ENCODE data around the gene KCNK1.
A peak's percentile ranks its signal among the peaks of the same experiment; 100 is the strongest.
"Not testable (repeated sequence)": the region's sequence is repeated elsewhere in the genome, so short reads cannot be mapped to it uniquely, and the experiment has no call there.

Gene KCNK1

DNA sequence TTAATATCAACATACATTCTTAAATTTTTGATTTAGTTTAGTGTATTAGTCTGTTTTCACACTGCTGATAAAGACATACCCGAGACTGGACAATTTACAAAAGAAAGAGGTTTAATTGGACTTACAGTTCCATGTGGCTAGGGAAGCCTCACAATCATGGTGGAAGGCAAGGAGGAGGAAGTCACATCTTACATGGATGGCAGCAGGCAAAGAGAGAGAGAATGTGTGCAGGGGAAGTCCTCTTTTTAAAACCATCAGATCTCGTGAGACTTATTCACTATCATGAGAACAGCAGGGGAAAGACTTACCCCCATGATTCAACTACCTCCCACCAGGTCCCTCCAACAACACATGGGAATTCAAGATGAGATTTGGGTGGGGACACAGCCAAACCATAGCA lies 56.5 kb downstream of the KCNK1 start:
- not testable (repeated sequence) for DNase-seq

DNA sequence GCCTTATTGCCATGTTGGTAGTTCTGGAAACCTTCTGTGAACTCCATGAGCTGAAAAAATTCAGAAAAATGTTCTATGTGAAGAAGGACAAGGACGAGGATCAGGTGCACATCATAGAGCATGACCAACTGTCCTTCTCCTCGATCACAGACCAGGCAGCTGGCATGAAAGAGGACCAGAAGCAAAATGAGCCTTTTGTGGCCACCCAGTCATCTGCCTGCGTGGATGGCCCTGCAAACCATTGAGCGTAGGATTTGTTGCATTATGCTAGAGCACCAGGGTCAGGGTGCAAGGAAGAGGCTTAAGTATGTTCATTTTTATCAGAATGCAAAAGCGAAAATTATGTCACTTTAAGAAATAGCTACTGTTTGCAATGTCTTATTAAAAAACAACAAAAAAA lies 57.4 kb downstream of the KCNK1 start:
- no peak for DNase-seq

DNA sequence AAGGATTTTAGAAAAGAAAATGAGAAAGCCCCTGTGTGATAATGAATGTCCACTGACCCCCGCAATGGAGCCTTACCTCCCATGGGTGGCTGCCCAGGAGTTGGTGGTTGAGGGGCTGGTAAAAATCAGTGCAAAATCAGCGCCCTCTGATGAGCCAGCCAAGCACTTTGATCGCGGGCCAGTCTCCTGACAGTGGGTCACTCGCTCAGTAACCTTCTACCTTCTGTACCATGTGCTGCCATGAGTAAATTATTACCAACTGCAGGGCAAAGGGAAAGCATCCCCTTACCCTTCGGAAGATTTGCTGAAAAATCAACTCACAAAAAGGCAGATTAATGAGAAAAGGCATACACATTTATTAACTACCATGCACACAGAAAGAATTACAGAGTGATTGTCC lies 58.8 kb downstream of the KCNK1 start:
- DNase-seq: no peak

DNA sequence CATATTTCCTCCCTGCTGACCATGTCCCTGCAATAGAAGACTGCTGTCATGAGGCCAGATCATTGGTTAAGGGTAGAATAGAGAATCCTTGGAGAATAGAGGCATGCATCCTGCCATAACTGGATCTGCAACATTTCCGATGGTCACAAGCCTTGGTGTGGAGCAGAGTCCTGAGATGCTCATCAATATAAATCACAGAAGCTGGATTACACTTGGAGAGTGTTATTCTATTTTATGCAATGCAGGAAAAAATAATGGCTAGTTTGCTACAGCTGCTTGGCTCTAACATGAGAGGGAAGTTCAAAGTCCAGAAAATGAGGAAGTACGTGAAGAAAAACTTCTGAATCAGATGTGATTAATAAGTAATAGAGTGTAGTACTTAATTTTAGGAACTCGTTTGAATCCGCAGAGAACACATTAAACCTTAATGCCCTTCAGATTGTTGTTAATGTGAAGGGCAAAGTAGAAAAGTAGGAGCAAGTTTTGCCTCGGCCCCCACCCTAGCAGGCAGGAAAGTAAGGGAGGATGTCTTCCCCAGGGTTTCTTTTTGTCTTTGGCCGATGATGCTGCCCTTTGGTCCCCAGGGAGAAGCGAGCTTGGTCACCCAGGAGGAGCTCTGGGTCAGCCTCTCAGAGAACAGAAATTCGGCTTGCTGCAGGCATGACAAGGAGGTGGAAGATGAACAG lies 59.5 kb downstream of the KCNK1 start:
- peak; percentile 20 to 22 for DNase-seq

DNA sequence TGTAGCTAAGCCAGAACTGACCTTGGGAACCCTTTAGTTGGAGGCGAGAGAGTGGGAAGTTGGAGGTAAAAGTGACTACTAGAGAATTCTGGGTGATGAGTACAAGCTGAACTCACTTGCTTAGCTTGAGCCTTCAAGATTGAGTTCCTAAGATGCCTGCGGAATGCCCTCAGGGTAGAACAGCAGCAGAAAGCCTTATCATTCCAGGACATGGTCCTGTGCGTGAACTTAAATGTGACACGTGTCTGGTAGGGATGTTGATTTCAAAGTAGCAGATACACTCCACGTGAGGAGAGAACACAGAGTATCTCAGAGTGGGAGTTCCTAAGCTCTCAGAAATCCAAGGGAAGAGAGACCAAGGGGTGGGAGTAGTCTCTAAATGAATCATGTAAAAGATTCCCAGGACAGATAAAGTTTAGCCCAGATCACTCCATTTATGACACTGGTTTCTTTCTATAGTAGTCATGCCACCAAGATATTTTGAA lies 60.1 kb downstream of the KCNK1 start:
- DNase-seq: no peak

DNA sequence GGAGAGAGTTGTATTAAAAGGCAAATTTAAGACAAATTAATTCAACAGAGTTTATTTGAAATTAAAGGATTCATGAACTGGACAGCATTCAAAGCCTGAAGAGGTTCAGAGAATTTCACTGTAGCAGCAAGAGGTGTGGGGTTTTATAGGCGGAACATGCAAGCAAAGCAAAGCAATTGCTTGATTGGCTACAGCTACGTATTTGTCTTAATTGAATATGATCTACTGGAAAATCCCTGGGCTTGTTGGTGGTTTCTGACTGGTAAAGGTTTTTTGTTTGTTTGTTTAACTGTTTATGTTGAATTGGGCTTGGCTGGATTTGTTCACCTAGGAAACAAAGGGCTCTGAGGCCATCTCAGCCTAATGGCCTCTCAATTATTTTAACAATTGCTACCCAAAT lies 61.5 kb downstream of the KCNK1 start:
- no peak for DNase-seq

DNA sequence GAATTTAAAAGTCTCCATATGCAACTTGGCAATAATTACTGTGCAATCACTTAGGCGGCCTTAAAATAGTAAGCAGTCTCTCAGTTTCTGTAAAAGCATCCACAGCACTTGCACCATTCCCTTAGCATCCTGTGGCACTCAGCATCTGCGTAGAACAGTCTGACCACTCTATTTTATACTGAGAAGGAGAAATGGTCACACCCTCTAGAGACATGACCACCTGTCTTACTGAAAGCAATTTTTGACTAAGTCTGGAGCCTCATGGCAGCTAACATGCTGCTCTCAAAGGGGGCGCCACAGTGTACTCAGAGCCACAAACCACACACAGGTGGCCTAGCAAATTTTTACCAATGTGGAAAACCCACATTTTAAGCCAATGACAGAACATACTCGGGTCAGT lies 62.0 kb downstream of the KCNK1 start:
- DNase-seq: no peak

DNA sequence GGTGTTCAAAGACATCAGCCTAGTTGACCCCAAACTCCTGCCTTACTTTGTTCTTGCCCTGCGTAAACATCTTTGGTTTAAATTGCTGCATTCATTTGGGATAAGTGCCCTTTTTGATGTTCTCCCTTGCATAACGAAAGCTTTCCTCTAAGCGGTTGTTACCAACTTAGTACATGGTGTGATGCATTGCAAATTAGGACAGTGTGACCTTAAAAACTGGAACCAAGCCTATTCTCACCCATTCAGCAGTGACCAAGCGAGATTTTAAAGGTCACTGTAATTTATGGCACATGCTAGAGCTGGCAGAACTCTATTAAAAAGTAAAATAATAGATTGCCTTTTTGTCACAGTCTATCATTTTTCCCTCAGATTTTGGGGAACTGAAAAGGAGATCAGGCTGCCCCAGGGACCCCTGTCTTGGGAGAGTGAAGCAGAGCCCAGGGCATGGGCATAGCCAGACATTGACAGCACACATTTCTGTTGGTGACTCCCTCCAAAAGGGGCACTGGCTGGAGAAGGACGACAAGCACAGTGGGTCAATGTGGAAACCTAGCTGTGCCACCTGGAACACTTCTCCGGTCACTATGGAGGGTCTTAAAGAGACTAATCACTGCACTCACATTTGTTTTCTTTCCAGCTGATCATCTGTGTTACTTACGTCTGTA lies 63.9 kb downstream of the KCNK1 start:
- no peak for DNase-seq

DNA sequence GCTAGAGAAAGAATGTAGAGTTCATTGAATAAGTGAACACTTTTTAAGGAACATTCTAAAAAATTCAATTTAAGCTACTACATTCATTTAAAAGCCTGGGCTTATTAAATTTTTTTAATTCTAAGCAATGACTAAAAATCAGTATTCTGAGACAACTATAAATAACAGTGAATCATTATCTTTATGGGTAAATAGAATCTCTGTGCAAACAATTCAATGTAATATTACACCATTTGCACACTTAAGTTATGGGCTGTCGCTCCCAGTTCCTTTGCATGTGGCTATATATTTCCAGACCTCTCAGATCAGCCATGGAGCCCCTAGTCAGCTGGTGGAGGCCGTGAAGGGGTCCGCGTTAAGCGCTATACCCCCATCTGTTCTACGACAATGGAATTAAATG lies 65.1 kb downstream of the KCNK1 start:
- no peak for DNase-seq

DNA sequence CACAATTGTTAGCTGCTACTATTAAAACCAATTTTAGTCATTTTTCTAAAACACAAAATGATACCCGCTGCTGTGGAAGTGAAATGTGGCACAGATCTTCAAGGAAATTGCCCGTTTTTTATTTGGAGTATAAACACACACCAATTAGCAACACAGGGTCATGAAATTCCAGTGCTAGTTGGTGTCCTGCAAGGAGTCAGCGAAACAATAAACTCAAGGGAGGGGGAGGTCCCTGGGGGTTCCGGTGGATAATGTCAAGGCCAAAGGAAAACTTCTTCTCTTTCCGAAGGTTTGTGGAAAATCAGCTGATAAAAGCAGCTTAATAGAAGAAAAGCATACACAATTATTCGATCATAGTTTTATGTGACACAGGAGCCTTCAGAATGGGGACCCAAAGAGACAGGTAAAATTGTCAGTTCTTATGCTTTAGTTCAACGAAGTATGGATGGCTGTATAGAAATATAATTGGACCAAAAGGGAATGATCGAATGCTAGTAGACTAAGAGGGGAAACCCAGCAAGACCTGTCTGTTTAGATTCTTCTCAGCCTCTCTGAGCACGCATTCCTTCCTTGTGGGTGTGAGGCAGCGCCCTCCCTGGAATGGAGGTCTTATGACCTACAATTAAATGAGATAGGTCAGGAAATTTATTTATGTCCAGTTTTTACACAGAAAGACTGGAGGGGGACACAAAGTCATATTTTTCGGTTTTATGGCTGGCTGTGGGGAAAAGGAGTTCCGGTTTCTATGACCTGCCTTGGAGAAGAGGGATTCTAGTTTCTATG lies 65.9 kb downstream of the KCNK1 start:
- no peak for DNase-seq

DNA sequence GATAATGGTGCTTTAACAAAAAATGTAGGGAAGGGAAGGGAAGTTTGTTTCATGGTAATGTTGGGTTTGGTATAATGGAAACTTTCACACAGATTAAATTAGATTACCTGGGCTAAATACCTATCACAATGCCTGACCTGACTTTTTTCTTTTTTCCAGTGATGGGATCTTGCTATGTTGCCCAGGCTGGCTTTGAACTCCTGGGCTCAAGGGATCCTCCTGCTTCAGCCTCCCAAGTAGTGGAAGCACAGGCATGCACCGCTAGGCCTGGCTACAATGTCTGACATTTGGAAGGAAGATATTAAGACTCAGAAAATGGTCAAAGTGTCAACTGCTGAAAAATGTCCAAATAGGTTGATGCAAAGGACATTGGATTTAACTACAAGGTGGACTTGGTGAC lies 67.4 kb downstream of the KCNK1 start:
- no peak for DNase-seq

DNA sequence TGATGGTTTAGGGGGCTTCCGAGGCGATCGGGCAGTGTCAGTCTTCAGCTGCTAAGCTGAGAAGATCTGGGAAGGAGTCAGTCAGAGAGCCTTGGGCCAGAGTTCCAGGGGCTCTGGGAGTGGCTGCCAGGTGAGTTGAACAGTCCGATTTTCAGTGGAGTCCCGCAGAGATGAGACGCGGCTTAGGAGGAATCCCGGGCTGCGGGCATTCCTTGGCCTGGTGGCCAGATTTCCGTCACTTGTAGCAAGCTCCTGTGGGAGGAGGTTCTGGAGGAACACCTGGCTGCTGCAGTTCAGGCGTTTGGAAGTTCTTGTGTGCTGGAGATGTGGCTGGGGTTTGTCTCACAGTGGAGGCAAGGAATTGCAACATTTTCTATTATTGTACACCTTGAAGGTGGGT lies 72.7 kb downstream of the KCNK1 start:
- not testable (repeated sequence) for DNase-seq

DNA sequence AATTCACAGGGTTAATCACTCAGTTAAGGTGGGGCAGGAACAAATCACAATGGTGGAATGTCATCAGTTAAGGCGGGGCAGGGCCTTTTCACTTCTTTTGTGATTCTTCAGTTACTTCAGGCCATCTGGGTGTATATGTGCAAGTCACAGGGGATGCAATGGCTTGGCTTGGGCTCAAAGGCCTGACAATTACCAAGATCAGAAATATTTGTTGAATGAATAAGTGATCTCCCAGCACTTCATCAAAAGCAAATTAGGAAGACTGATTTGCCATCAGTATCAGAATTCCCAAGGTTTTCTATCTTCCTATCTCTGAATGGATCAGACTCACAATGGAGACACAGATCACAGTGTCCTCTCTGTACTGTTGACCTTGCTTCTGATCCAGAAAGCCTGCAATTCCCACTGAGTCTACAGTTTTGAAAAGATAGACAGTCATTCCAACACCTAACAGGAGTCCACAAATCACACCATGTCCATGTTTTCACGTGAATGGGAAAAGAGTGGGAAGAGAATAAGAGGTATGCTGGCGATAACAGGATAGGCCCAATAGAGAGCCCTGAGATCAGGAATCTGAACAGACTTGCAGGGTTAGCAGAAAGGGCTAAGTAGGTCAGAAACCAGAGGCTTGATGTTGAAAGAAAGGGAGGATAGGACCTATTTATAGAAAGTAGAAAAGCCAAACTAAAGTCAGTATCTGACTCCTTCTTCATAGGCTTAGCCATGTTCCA lies 75.3 kb downstream of the KCNK1 start:
- DNase-seq: no peak

DNA sequence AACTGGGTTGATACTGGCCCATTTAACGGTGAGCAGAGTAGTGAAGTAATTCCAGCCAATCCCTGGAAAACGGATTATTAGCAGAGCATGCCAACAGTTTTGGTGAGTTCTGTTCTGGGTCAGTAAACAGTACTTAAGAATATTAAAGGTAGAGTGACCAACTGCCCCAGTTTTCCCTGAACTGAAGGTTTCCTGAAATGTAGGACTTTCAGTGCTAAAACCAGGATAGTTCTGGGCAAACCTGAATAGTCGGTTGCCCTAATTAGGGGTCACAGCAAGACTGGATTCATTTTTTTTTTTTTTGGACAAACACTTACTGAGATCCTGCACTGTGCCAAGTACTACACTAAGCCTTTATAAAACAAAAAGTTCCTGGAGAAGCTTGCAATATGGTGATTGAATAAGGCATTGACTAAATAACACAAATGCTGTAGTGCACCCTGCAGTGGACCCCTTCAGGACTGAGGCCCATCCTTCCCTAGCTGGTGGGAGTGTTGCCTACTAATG lies 75.9 kb downstream of the KCNK1 start:
- no peak for DNase-seq

DNA sequence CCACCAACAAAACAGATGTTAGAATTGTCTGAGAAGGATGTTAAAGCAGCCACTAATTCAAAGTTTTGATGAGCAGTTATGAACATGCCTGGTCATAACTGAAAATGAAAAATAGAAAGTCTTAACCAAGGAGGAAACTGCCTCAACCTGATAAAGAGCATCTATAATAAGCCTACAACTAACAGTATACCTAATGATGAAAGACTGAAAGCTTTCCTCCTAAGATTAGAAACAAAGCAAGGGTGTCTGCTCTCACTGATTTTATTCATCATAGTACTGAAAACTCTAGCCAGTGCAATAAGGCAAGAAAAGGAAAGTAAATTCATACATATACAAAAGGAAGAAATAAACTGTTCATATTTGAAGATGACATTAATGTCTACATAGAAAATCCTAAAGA lies 82.0 kb downstream of the KCNK1 start:
- no peak for DNase-seq

DNA sequence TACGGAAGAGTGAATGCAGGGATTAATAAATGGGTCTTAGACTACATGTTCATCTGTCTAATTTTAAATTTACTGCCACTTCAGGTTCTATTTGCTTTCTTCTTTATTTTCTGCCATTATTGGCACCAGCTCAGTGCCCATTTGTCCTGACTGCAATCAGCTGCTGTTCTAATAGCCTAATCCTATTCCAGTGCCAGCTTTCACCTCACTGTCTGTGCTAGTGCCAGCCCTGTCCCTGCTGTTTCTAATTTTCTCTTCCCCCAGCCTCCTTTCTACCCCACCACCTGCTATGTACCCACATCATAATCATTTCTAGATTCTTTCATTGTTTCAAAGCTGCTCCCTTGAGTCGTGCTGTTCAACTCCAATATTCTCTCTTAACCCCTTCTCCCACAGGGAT lies 86.4 kb downstream of the KCNK1 start:
- no peak for DNase-seq

DNA sequence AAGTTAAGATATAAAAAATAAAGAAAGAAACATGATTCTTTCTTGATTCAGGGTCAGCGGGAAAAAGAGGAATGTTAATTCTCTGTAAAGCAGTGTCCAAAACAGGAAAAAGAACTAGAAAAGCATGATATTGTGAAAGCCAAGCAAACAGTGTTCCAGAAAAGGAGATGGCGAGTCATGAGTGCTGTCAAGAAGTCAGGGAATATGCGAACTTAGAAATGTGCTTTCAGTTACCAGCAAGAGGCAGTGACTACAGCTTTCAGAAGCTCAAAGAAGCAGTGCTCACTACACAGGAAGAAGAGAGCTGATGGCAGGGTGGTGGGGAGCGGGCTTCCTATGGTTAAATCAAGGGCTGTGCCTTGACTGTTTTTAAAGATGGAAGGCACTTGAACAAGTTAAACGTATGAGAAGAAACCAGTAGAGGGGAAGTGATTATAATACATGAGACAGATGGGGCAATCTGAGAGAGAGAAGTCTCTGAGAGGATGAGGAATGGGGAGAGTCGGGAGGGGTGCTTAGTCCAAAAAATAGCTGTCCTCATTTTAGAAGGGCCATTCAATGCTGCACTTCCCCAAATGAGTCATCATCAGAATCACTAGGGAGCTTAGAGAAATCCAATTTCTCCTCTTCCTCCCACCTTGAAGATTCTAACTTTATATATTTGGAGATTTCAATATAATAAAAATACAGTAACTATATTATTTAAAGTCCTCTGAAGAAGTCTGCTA lies 90.4 kb downstream of the KCNK1 start:
- no peak for DNase-seq

DNA sequence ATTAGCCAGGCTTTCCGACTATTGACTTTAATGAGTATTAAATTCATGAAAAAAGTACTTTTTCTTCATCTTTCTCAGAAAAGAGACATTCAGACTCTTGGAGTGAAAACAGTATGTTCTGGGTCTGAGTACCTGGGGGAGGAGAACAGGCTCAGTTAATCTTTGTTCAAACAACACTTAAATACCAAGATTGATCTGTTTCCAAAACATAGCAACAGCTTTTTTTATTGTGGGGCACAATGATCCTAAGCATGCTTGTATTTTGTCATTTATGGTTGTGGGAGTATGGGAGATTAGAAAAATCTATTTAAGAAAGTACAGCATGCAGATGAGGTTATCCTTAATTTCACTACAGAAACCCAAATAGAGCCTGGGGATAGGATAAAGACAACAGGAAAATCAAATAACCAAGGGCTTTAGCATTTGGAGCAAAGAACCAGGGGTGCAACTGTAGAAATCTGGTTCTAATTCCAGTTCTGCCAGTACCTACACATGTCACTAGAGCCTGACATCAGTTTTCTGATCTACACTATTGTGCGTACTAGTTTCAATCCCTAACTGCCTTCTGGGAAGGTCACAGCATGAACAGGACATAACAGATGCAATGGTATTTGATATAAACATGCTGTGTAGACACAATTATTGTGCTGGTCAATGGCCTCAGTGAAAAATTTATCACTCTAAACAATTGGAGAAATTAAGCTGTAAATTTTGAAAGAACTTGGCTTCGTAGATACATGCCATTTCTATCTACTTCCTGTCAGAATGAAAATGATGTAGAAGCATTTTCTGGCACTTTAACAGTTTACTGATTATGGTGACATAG lies 91.2 kb downstream of the KCNK1 start:
- no peak for DNase-seq

DNA sequence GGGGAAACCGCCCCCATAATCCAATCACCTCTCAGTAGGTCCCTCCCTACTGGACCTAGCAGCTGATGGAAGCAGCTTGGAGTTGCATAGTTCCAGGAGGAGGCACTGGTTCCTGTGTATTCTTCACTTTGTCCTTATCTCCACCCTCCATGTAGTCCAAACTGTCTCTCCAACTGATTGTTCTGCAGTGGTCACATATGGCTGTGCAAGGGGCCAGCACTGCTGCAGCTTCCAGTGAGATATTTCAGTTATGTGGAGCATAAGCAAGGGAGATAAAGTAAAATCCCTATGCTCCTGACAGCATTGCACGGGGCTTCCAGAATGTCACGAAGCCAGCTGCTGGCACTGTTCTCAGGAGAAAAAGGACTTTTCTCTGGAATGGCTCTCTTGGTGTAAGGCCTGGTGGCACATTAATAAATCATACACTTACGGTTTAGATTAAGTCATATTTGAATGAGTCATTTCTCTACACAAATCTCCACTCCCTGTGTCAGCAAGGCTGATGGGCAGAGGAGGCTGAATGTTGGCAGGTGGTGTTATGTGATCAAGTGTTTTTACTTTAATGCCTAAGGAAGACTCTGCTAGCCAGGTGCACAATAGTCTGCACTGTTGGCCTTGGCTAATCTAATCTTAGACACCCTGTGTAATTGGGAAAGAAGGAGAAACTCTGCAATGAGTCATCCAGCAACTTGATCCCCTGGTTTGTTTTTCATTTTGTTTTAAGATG lies 93.4 kb downstream of the KCNK1 start:
- DNase-seq: no peak

Data from Kasumi-1 (cell line).